CD4-positive, alpha-beta T cell treated with Interleukin-10 for 1 hour (primary cell): ENCODE data around the gene ZNF556.
A peak's percentile ranks its signal among the peaks of the same experiment; 100 is the strongest.
"Not testable (repeated sequence)": the region's sequence is repeated elsewhere in the genome, so short reads cannot be mapped to it uniquely, and the experiment has no call there.

ENCODE experiments used
- DNase-seq: peaks from one replicate; pipeline ENCODE4 v3.0.0-alpha.2; 2020

ZNF556 gene

DNA sequence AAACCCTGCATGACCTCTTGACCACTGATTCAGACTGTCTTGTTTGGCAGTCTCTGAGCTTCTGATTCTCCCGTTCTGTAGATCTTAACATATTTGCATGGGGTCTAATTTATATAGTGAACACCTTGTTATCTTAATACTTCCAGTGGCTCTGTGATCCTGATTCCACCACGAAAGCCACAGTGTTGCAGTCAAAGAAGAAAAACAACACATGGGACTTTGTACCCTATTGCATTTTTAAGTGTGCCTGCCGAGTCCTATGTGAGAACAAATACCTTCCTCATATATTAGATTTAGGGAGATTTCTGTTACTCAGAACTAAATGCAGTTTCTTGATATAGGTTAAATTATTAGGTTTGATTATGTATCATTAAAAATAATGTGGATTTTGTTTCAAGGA lies 12.3 kb upstream of the ZNF556 start:
- DNase-seq, result no peak

DNA sequence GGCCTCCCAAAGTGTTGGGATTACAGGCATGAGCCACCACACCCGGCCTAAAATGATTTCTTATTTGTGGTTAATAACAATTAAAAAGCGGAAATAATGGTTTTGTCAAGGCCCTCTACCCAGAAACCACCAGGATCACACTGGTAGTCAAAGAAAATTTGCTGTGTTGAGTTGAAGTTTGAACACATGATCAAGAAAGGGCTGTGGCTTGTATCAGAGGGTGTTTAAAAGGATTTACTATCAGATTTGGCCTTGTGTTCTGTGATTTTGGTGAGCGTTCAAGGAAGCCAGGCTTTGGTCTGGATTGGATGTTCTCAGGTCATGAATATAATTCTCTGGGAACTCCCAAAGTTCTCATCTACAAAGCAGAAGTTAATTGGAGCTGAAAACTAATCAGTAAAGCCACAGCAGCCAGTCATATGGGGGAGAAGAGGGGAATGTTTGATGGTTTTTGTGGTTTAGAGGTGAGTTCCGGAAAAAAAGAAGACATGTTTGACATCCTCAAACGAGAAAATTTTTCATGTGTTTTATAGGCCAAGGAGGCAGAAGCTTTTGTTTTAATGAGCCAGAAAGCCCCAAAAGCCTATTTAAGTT lies 10.6 kb upstream of the ZNF556 start:
- peak; percentile 53 for DNase-seq

DNA sequence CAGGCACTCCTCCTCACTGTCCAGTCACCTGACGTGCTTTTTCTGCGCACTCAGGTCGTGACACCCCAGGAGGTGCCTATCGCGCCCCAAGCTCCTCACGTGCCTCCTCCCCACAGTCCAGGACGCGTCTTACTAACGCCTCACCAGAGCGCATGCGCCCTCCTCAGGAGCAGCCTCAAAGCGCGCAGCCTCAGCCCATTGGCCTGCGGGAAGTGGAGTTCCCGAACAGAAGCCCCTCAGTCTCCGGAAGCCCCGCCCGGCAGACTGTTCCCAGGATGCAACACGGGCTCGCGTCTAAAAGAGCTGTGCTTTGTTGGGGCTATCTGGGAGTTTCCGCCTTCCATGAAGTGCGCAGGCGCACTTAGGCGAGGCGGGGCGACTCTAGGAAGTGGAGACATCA lies 8.3 kb upstream of the ZNF556 start:
- DNase-seq, result no peak

DNA sequence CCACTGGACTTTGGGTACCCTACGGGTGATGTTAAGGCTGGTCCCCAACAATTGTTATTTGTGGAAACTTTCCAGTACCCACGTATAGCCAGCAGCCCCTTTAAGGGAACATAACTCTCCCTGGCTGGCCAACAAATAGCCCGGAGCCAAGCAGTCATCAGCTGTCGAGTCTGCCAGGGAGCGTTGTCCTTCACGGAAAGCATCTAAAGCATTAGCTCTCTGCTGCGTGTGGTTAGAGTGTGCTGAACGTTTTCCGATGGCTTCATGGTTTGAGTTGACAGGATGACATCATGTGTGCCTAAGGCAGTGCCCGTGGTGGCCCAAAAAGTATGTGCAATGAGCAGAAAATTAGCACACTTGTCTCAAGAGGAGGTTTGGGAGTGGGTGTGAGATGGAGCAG lies 3.3 kb upstream of the ZNF556 start:
- no peak for DNase-seq

DNA sequence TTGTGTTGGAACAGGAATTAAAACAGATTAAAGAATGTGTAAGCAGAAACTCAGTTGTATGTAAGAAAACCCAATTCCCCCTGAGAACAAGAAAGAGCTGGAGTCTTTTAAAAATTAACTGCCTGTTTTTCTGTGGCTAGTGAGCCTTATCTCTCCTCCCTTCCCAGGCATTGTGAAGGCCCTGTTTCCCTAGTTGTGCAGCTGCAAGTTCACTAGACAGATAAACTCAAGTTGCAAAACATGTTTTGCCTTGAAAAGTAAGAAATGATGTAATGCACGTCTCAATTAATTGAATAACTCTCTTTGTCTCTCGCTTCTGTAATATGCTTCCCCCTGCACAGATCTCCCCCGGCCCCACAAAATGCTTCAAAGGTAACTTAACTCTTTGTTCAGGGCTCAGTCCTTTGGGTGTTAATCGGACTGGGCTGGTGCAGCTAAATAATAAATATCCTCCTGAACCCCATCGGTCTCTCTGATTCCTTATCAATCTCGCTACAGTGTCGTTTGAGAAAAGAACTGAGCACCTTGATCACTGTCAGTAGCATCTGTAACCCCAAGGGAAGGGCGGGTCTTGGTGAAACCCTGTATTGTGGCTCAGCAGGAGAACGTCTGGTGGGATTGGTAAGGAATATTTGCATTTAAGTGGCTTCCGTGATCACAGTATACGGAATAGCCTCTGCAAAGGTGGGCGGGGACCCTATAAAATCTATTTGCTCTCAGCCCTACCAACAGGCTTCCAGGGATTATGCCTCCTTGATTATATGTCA lies 1.6 kb upstream of the ZNF556 start:
- no peak for DNase-seq

DNA sequence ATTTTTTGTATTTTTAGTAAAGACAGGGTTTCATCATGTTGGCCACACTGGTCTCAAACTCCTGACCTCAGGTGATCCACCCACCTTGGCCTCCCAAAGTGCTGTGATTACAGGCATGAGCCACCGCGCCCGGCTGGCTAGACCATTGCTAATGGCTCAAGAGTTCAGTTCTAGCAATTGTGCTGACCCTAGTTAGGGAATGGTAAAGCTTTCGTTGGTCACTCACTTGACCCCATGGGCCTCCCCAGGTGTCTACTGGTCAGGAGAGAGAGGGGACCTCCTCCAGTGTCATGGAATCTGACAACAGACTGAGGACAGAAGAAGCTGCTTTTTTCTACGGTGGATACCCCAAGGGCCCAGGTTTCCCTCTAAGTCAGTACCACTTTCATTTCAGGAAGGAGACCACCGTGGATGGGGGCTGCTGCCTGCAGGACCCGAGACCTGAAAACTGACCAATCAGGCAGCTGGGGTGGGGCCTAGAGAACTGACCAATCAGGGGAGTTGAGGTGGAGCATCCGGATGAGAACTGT lies 575 bp upstream of the ZNF556 start:
- DNase-seq, result no peak

DNA sequence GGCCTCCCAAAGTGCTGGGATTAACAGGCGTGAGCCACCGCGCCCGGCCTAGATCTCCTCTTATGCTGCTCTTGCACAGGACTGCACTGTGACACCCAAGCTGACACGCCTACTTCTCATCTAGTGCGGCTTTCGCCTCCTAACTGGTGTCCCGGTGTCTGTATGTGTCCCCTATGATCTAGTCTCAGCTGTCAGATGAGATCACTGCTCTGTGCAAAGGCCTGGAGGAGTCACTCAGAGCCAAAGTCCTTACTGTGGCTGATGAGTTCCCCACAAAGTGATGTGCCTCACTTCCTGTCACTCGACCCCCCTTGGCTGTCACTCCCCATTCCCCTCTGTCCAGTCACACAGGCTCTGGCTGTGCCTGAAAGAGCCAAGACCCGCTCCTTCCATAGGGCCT lies 2.5 kb downstream of the ZNF556 start:
- no peak for DNase-seq

DNA sequence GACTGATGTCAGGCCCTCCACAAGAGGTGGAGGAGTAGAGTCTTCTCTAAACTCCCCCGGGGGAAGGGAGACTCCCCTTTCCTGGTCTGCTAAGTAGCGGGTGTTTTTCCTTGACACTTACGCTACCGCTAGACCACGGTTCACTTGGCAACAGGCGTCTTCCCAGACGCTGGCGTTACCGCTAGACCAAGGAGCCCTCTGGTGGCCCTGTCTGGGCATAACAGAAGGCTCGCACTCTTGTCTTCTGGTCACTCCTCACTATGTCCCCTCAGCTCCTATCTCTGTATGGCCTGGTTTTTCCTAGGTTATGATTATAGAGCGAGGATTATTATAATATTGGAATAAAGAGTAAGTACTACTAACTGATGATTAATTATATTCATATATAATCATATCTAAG lies 5.0 kb downstream of the ZNF556 start:
- DNase-seq, result peak; percentile 20

DNA sequence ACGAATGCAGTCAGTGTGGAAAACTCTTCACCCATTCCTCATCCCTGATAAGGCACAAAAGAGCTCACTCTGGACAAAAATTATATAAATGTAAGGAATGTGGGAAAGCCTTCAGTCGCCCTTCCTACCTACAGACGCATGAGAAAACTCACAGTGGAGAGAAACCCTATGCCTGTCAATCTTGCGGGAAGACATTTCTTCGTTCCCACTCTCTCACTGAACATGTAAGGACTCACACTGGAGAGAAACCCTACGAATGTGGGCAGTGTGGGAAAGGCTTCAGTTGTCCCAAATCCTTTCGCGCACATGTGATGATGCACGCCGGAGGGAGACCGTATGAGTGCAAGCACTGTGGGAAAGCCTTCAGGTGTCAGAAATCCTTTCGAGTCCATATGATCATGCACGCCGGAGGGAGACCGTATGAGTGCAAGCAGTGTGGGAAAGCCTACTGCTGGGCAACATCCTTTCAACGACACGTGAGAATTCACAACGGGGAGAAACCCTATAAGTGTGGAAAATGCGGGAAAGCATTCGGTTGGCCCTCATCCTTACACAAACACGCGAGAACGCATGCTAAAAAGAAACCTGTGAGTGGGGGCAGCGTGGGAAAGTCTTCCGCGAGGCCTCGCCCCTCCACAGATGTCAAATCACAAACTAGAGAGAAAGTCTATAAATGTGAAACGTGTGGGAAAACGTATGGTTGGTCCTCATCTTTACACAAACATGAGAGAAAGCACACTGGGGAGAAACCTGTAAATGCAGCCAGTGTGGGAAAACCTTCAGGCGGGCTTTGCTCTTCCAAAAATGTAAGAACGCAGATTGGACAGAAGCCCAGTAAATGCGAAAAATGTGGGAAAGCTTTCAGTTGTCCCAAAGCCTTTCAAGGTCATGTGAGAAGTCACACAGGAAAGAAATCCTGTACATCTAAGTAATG lies 10.5 kb downstream of the ZNF556 start:
- no peak for DNase-seq

DNA sequence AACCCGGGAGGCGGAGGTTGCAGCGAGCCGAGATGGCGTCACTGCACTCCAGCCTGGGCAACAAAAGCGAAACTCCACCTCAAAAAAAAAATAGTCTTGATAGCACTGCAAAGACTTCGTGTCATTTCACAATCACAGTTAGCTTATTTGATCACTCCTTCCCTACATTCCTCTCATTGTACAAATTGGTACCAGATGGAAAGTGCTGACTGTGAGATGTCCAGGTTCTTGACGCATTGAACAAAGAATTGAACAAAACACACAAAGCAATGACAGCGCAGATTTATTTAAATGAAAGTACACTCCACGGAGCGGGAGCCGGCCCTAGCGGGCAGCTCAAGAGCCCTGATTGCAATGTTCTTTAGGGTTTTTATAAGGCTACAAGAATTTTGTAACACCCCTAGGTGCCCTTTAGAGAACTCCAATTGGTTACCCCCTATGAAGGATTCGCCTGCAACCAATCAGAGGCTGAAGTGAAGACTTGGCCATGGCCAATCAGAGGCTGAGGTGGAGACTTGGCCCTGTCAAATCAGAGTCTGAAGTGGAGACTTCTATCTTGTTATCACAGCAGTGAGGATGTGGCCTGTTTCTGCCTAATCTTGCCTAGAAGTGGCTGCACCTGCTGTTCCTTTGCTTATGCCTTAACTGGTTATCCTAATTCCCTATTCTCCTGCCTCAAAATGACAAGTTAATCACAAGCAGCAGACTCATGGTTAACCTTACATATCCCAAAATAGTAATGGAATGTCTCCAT lies 16.7 kb downstream of the ZNF556 start:
- DNase-seq, result no peak

DNA sequence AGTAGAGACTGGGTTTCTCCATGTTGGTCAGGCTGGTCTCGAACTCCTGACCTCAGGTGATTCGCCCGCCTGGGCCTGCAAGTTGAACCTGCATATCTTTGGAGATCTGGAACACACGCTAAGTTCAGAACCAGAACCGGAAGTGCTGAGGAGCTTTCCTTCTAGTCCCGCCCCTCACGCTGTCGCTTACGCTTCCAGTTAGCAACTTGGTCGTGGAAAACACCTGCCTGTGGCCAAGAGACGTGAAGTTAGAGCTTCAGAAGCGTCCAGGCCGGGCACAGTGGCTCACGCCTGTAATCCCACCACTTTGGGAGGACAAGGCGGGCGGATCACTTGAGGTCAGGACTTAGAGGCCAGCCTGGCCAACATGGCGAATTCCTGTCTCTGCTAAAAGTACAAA lies 18.6 kb downstream of the ZNF556 start:
- no peak for DNase-seq

DNA sequence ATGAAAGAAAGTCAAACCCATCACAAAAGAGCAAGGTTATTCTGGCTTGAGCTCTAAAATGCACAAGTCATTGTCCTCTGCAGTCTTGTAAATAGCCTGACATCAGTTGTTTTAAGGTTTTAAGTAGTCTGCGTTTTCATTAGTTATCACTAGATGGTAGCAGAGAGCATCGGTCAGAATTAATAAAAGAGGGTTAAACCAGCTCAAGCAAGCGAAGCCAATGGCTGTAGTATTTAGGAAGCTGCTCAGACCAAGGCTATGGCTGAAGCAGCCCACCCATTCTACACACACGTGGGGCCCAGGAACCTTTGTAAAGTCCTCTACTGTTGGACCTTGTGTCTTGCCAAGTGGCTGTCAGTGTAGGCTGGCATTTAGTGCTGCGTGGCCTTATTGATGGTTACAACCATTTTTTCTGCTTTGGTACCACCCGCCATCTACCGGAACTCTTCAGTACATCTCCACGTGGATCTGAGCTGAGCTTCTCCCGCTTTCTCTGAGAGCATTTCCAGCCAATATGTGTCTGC lies 20.3 kb downstream of the ZNF556 start:
- DNase-seq, result peak; percentile 54

DNA sequence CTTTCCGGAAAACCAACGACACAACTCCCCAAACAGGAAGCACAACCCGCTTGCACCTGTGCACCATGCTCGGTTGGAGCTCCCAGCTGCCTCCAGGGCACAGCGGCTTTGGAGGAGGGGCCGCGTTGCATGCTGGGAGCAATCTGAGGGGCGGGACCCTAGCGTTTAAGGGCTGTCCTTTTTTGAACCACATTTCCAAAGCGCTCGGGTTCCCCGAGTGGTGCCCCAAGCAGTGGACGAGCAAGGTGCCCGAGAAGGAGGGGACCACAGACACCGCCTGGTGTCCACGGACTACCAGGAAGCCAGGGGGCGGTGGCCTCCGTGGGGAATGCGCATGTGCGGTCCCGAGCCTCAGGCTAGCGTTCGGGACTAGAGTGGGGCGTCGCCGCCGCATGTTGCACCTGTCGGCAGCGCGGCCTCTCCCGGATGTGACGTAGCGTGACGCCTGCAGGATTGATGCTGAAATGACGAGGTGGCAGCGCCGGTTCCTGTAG lies 21.6 kb downstream of the ZNF556 start:
- peak; percentile 68 for DNase-seq

DNA sequence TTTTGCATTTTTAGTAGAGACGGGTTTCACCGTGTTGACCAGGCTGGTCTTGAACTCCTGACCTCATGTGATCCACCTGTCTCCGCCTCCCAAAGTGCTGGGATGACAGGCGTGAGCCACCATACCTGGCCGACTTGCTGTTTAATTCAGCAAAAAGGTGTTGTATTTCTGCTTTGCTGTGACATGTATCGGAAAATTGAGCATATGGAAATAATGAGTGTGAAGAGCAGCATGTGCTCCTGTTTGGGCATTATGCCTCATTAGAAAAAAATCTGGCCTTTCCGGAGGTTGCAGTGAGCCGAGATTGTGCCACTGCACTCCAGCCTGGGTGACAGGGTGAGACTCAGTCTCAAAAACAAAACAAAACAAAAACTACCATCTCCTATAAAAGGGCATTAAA lies 23.4 kb downstream of the ZNF556 start:
- DNase-seq, result not testable (repeated sequence)

DNA sequence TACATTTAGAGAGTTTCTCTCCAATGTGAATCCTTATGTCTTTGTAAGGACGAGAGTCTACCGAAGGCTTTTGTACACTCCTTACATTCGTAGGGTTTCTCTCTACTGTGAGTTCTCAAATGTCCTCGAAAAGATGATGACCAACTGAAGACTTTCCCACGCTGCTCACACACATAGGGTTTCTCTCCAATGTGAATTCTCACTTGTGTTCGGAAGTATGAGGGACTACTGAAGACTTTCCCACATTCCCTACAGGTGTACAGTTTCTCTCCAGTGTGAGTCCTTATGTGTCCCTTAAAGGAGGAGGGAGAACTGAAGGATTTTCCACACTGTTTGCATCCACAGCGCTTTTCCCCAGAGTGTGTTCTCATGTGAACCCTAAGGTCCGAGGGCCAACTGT lies 29.6 kb downstream of the ZNF556 start:
- no peak for DNase-seq

DNA sequence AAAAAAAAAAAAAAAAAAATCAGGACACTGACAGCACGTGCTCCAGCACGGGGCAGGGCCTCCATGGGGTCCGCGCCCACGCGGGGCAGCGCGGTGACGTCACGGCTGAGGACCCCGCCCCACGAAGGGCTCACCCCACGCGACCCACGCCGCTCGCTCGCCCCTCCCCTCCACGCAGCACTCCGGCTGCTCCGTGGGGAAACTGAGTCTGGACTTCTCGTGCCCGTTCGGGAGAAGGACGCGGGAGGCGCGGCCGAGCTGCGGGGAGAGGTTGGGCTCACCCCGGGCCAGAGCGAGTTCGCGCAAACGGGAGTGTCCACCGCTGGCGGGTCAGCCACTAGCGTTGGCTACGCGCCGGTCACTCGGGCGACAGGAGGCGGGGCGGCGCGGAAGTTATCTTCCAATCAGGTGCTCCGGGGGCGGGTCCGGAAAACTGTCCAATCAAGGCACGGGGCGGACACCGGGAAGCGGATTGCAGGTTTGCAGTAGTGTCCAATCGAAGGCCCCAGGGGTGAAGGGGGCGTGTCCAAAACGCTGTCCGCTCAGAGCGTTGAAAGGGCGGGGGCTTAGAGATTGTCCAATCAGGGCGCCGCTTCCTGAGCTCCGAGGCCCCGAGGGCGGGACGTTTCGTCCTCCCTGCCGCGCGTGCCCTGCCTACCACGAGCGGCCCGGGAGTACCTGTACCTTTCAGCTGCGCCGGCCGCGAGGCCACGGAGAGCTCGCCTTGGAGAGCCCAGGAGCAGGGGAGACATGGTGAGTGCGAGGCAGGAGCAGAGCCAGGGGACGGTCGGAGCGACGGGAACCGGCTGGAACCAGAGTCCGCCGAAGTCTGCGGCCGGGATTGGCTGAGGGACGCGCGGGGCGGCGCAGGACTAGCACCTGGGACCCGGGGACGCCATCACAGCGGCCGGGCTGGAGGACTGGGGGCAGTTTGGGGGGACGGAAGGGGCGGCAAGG lies 33.4 kb downstream of the ZNF556 start, which contains the start of gene ZNF57:
Gene ZNF57 (plus strand): TSS at position 633 of the 957 bp plus-strand sequence. CDS start 118 bp downstream, at position 751.
- DNase-seq, result peak; percentile 98

DNA sequence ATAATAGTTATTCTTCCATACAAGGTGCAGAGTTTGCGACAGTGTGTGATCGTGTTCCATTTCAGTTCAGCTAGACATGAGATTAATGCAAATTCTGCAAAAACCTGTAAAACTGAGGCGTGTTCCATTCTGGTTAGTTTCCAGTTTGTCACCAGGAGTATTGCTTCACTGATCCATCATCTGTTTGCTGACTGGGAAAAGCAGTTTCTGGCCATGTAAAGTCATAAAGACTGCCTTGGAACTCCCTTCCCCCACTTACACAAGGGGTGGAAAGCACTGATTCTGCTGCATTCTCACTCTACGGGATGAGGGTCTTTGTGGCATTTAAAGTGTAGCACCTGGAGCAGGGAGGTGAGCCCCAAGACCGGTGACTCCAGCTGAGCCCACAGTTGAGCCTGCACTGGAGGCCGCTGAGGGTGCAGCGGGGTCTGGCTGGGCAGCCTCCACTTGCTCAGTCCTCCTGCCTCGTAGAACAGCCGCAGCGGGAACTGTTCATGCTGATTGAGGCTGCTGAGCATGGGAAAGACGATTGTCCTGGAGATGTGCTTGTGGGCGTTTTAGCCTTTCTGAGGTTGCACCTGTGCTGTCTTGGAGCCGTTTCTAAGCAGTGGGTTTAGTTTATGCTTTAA lies 35.6 kb downstream of the ZNF556 start:
- DNase-seq, result no peak

DNA sequence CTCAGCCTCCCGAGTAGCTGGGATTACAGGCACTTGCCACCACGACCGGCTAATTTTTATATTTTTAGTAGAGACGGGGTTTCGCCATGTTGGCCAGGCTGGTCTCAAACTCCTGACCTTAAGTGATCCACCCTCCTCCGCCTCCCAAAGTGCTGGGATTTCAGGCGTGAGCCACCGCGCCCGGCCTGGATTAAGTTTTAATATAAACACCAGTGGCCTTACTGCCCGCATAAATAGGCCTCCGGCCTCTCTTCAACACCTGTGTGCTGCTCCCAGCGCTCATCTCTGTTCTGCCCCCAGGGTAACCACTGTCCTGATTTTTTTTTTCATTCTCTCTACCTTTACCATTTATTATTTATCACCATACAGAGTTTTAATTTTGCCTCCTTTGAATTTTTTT lies 36.2 kb downstream of the ZNF556 start:
- not testable (repeated sequence) for DNase-seq

DNA sequence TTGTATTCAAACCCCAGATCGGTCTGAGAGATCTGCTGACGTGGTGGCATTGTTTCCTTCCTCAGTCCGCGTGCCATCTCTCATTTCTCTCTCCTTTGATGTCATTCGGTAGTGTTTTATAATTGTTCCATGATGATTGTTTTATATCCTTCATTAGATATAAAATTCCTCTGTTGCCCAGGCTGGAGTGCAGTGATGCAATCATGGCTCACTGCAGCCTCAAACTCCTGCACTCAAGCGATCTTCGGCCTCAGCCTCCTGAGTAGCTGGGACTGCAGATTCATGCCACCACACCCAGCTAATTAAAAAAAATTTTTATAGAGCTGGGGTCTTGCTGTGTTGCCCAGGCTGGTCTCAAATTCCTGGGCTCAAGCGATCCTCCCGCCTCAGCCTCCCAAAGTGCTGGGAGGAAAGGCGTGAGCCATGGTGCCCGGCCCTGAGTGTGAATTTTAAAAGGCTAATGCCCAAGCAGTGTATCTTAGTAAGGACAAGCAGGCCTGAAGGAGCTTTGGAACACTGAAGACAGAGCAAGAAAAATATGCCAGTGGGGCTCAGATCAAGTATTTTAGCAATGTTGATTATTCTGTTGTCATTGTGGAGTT lies 38.9 kb downstream of the ZNF556 start:
- DNase-seq, result no peak

DNA sequence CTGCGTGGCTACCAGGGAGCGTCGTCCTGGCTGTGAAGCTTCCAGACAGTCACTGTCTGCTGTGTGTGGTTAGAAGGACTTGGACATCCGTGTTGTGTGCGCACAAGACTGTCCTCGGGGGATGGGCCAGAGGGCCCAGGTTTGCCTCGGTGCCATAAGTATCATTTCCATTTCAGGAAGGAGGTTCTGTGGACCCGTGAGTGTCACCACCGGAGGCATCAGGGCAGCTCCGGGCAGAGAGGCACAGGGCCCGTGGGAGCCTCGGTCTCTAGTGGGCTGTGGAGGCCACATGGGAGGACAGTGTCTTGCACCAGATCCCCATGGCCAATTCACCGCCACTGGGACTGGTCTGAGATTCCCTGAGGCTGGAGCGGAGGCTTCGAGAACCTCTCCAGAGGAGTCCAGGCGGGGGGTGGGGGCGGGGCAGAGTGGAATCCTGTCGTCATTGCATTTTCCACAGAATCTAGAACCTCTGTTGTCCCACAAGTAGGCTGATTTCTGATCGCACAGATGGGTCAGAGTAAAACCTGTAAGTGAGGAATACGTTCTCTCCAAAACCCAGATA lies 39.6 kb downstream of the ZNF556 start:
- DNase-seq, result no peak
